Uterus (tissue), 2 donors: Measurements from ENCODE around the gene CASKIN2.

Source experiments
- CTCF ChIP-seq, 4 experiments: fragments of 200-600 bp in 2 of 4; fragments of 450-650 bp in 2 of 4; sonication (generic) in 2 of 4; IDR thresholded peaks; one replicate each; pipeline ENCODE4 v1.5.1; 2016 to 2019; ENCODE audit warnings: antibody characterized with exemption in 4 of 4, mild to moderate bottlenecking in 2 of 4, moderate library complexity in 1 of 4
- POLR2A ChIP-seq, 2 donors: fragments of 450-650 bp; IDR thresholded peaks; one replicate each; pipeline ENCODE4 v1.6.1; 2016; ENCODE audit warnings: antibody characterized with exemption in 2 of 2, mild to moderate bottlenecking in 1 of 2, moderate library complexity in 1 of 2

- TF ChIP-seq CTCF (IDR thresholded peaks at IDR 0.05) = no peak
- no peak for TF ChIP-seq POLR2A (IDR thresholded peaks at IDR 0.05)
Observed at GRCh38 chr17:75511610-75512575, 3.4 kb downstream of the CASKIN2 start.
